ENCODE results near the gene TRIM9.
A peak's percentile ranks its signal among the peaks of the same experiment; 100 is the strongest.

The TRIM9 gene

GRCh38 chr14:50954811-50955372 lies 140.0 kb downstream of the TRIM9 start:
- POLR2A ChIA-PET, result interaction anchor here (1.0 to 1.4 kb wide), 2 partner anchors 11 to 140 kb away, joined by 5 read pairs; partner anchors contain the start of genes PYGL and TRIM9
- peak; percentile 30 for DNase-seq (ENCODE audit: extremely low spot score)
- CTCF ChIA-PET, result interaction anchor here (0.6 to 0.9 kb wide), 2 partner anchors 10 to 15 kb away, joined by 3 to 4 read pairs; no protein-coding TSS in a partner anchor
- TF ChIP-seq ARNT (IDR thresholded peaks at IDR 0.05) (no peak), SP1 (IDR thresholded peaks at IDR 0.05) (no peak), L3MBTL2 (conservative IDR thresholded peaks at IDR 0.05) (no peak), FOXA1 (IDR thresholded peaks at IDR 0.05) (no peak), FOXM1 (IDR thresholded peaks at IDR 0.05; ENCODE audit: borderline replicate concordance) (no peak), SUZ12 (IDR thresholded peaks at IDR 0.05) (no peak), ELF4 (IDR thresholded peaks at IDR 0.05) (no peak), BHLHE40 (IDR thresholded peaks at IDR 0.05; ENCODE audit: borderline replicate concordance) (no peak), ZNF384 (IDR thresholded peaks at IDR 0.05) (no peak), PKNOX1 (IDR thresholded peaks at IDR 0.05) (no peak), TARDBP (IDR thresholded peaks at IDR 0.05) (no peak), FOXK2 (IDR thresholded peaks at IDR 0.05) (no peak), NFRKB (IDR thresholded peaks at IDR 0.05) (no peak), CTBP1 (IDR thresholded peaks at IDR 0.05; ENCODE audit: borderline replicate concordance) (no peak)

- ChIA-PET POLR2A (interaction anchor here (1.9 kb wide), 1 partner anchor 10 kb away, joined by 9 read pairs; the partner anchor contains the start of gene PYGL), CTCF (no interaction called here)
- DNase-seq (ENCODE audit: extremely low spot score), result no peak
- TF ChIP-seq ARNT (IDR thresholded peaks at IDR 0.05) (no peak), TARDBP (IDR thresholded peaks at IDR 0.05) (no peak), LEF1 (IDR thresholded peaks at IDR 0.05; ENCODE audit: borderline replicate concordance) (no peak), CTBP1 (IDR thresholded peaks at IDR 0.05; ENCODE audit: borderline replicate concordance) (no peak), ELF4 (IDR thresholded peaks at IDR 0.05) (no peak), FOXK2 (IDR thresholded peaks at IDR 0.05) (no peak), FOXM1 (IDR thresholded peaks at IDR 0.05; ENCODE audit: borderline replicate concordance) (no peak), HDGF (IDR thresholded peaks at IDR 0.05; ENCODE audit: borderline replicate concordance) (no peak), BHLHE40 (IDR thresholded peaks at IDR 0.05; ENCODE audit: borderline replicate concordance) (no peak), ZNF384 (IDR thresholded peaks at IDR 0.05) (no peak), FOXA1 (IDR thresholded peaks at IDR 0.05) (no peak), SP1 (IDR thresholded peaks at IDR 0.05) (no peak), PKNOX1 (IDR thresholded peaks at IDR 0.05) (no peak), L3MBTL2 (conservative IDR thresholded peaks at IDR 0.05) (no peak), SUZ12 (IDR thresholded peaks at IDR 0.05) (no peak), NFRKB (IDR thresholded peaks at IDR 0.05) (no peak)
These were observed 141.4 kb downstream of the TRIM9 start for GRCh38 chr14:50953502-50953901.

GRCh38 chr14:50951032-50951431 lies 143.9 kb downstream of the TRIM9 start:
- no peak for TF ChIP-seq LEF1 (IDR thresholded peaks at IDR 0.05; ENCODE audit: borderline replicate concordance)
- TF ChIP-seq SP1 (IDR thresholded peaks at IDR 0.05), result no peak
- no peak for TF ChIP-seq ELF4 (IDR thresholded peaks at IDR 0.05)
- no peak for TF ChIP-seq FOXM1 (IDR thresholded peaks at IDR 0.05; ENCODE audit: borderline replicate concordance)
- no peak for TF ChIP-seq ZNF384 (IDR thresholded peaks at IDR 0.05)
- POLR2A ChIA-PET, result no interaction called here
- CTCF ChIA-PET, result no interaction called here
- DNase-seq (ENCODE audit: extremely low spot score), result no peak

- CTCF ChIA-PET, result interaction anchor here (0.6 kb wide), 1 partner anchor 597 kb away, joined by 3 read pairs; no protein-coding TSS in a partner anchor
- POLR2A ChIA-PET, result interaction anchor here (0.8 to 3.0 kb wide), 2 partner anchors 11 to 147 kb away, joined by 4 to 8 read pairs; partner anchors contain the start of gene TRIM9
- DNase-seq (ENCODE audit: extremely low spot score), result no peak
- no peak for TF ChIP-seq L3MBTL2 (conservative IDR thresholded peaks at IDR 0.05)
- no peak for TF ChIP-seq SP1 (IDR thresholded peaks at IDR 0.05)
- TF ChIP-seq TARDBP (IDR thresholded peaks at IDR 0.05), result no peak
- no peak for TF ChIP-seq FOXK2 (IDR thresholded peaks at IDR 0.05)
- TF ChIP-seq PKNOX1 (IDR thresholded peaks at IDR 0.05), result no peak
- no peak for TF ChIP-seq ELF4 (IDR thresholded peaks at IDR 0.05)
- TF ChIP-seq HDGF (IDR thresholded peaks at IDR 0.05; ENCODE audit: borderline replicate concordance), result no peak
- no peak for TF ChIP-seq CTBP1 (IDR thresholded peaks at IDR 0.05; ENCODE audit: borderline replicate concordance)
- TF ChIP-seq ARNT (IDR thresholded peaks at IDR 0.05), result no peak
- no peak for TF ChIP-seq LEF1 (IDR thresholded peaks at IDR 0.05; ENCODE audit: borderline replicate concordance)
- no peak for TF ChIP-seq ZNF384 (IDR thresholded peaks at IDR 0.05)
- TF ChIP-seq SUZ12 (IDR thresholded peaks at IDR 0.05), result no peak
- TF ChIP-seq FOXM1 (IDR thresholded peaks at IDR 0.05; ENCODE audit: borderline replicate concordance), result no peak
- TF ChIP-seq NFRKB (IDR thresholded peaks at IDR 0.05), result no peak
- no peak for TF ChIP-seq FOXA1 (IDR thresholded peaks at IDR 0.05)
- TF ChIP-seq BHLHE40 (IDR thresholded peaks at IDR 0.05; ENCODE audit: borderline replicate concordance), result no peak
These were observed 146.7 kb downstream of the TRIM9 start for GRCh38 chr14:50948205-50948604.

GRCh38 chr14:50947446-50947845 lies 147.5 kb downstream of the TRIM9 start:
- ChIA-PET CTCF (no interaction called here), POLR2A (interaction anchor here (0.8 to 3.0 kb wide), 2 partner anchors 11 to 148 kb away, joined by 4 to 8 read pairs; partner anchors contain the start of gene TRIM9)
- TF ChIP-seq CTBP1 (IDR thresholded peaks at IDR 0.05; ENCODE audit: borderline replicate concordance), result no peak
- no peak for TF ChIP-seq PKNOX1 (IDR thresholded peaks at IDR 0.05)
- TF ChIP-seq FOXA1 (IDR thresholded peaks at IDR 0.05), result no peak
- no peak for TF ChIP-seq LEF1 (IDR thresholded peaks at IDR 0.05; ENCODE audit: borderline replicate concordance)
- TF ChIP-seq ARNT (IDR thresholded peaks at IDR 0.05), result no peak
- TF ChIP-seq SUZ12 (IDR thresholded peaks at IDR 0.05), result no peak
- TF ChIP-seq BHLHE40 (IDR thresholded peaks at IDR 0.05; ENCODE audit: borderline replicate concordance), result no peak
- no peak for TF ChIP-seq FOXK2 (IDR thresholded peaks at IDR 0.05)
- TF ChIP-seq ELF4 (IDR thresholded peaks at IDR 0.05), result no peak
- TF ChIP-seq ZNF384 (IDR thresholded peaks at IDR 0.05), result no peak
- no peak for TF ChIP-seq HDGF (IDR thresholded peaks at IDR 0.05; ENCODE audit: borderline replicate concordance)
- TF ChIP-seq L3MBTL2 (conservative IDR thresholded peaks at IDR 0.05), result no peak
- TF ChIP-seq TARDBP (IDR thresholded peaks at IDR 0.05), result no peak
- no peak for TF ChIP-seq SP1 (IDR thresholded peaks at IDR 0.05)
- TF ChIP-seq FOXM1 (IDR thresholded peaks at IDR 0.05; ENCODE audit: borderline replicate concordance), result no peak
- TF ChIP-seq NFRKB (IDR thresholded peaks at IDR 0.05), result no peak
- DNase-seq (ENCODE audit: extremely low spot score), result no peak
